Measurements from ENCODE around the gene SULT4A1.

Gene SULT4A1

GRCh38 chr22:43883012-43883661 is 20.8 kb upstream of the SULT4A1 start:
- DNase-seq (ENCODE audit: low read depth in 1 of 2, low spot score in 1 of 2) = peak; percentile 47 to 66
- TF ChIP-seq GABPA (IDR thresholded peaks at IDR 0.05; ENCODE audit: low read depth) = no peak
- no peak for TF ChIP-seq POLR2AphosphoS5 (IDR thresholded peaks at IDR 0.05; ENCODE audit: low read depth)
- TF ChIP-seq CTCF (IDR thresholded peaks at IDR 0.05; ENCODE audit: insufficient read depth, low read length) = peak; percentile 64

GRCh38 chr22:43882122-43882767 is 19.9 kb upstream of the SULT4A1 start:
- Histone ChIP-seq H3K27ac (replicated peaks) (no peak overlapping the region), H3K27me3 (ENCODE audit: insufficient read depth, poor library complexity, severe bottlenecking) (no peaks in the 10 kb centered on the region), H3K4me3 (replicated peaks; ENCODE audit: insufficient read depth, low read length) (no peak overlapping the region)
- DNase-seq (ENCODE audit: low read depth in 1 of 2, low spot score in 1 of 2) = no peak
- no peak for TF ChIP-seq CTCF (IDR thresholded peaks at IDR 0.05; ENCODE audit: insufficient read depth, low read length)
- no peak for TF ChIP-seq GABPA (IDR thresholded peaks at IDR 0.05; ENCODE audit: low read depth)
- TF ChIP-seq POLR2AphosphoS5 (IDR thresholded peaks at IDR 0.05; ENCODE audit: low read depth) = no peak
- TF ChIP-seq SPI1 (IDR thresholded peaks at IDR 0.05; ENCODE audit: borderline replicate concordance, low read depth) = no peak
- no peak for TF ChIP-seq REST (IDR thresholded peaks at IDR 0.05; ENCODE audit: insufficient replicate concordance, low read depth)

More at GRCh38 chr22:43883012-43883661, 20.8 kb upstream of the SULT4A1 start:
- no peak overlapping the region for H3K4me3 ChIP-seq (replicated peaks; ENCODE audit: insufficient read depth, low read length)
- H3K27ac ChIP-seq (replicated peaks) = no peak overlapping the region
- H3K27me3 ChIP-seq (ENCODE audit: insufficient read depth, poor library complexity, severe bottlenecking) = no peaks in the 10 kb centered on the region

- Histone ChIP-seq H3K4me3 (replicated peaks; ENCODE audit: insufficient read depth, low read length) (no peak overlapping the region), H3K27ac (replicated peaks) (no peak overlapping the region), H3K27me3 (ENCODE audit: insufficient read depth, poor library complexity, severe bottlenecking) (no peaks in the 10 kb centered on the region)
- TF ChIP-seq GABPA (IDR thresholded peaks at IDR 0.05; ENCODE audit: low read depth) (no peak), SPI1 (IDR thresholded peaks at IDR 0.05; ENCODE audit: borderline replicate concordance, low read depth) (no peak), POLR2AphosphoS5 (IDR thresholded peaks at IDR 0.05; ENCODE audit: low read depth) (no peak)
- no peak for DNase-seq (ENCODE audit: low read depth in 1 of 2, low spot score in 1 of 2)
Observed at GRCh38 chr22:43881091-43882061, 19.1 kb upstream of the SULT4A1 start.

GRCh38 chr22:43880541-43880991 is 18.3 kb upstream of the SULT4A1 start:
- no peak for DNase-seq (ENCODE audit: low read depth in 1 of 2, low spot score in 1 of 2)
- H3K27me3 ChIP-seq (ENCODE audit: insufficient read depth, poor library complexity, severe bottlenecking) = no peaks in the 10 kb centered on the region
- no peak overlapping the region for H3K4me3 ChIP-seq (replicated peaks; ENCODE audit: insufficient read depth, low read length)
- no peak overlapping the region for H3K27ac ChIP-seq (replicated peaks)
- TF ChIP-seq SPI1 (IDR thresholded peaks at IDR 0.05; ENCODE audit: borderline replicate concordance, low read depth) (no peak), CTCF (IDR thresholded peaks at IDR 0.05; ENCODE audit: insufficient read depth, low read length) (no peak), POLR2AphosphoS5 (IDR thresholded peaks at IDR 0.05; ENCODE audit: low read depth) (no peak), REST (IDR thresholded peaks at IDR 0.05; ENCODE audit: insufficient replicate concordance, low read depth) (no peak), GABPA (IDR thresholded peaks at IDR 0.05; ENCODE audit: low read depth) (no peak)
